Fibroblast of lung (primary cell): ENCODE results near the gene RTN1. TPM values are rescaled to one million over a fixed set of nuclear protein-coding genes. Genes with fewer than 3 reads are reported as not detected.

Source experiments
- DNase-seq, 2 donors: peaks; one replicate each; pipeline versions ENCODE4 v3.0.0 to v3.0.0-alpha.2; 2010; ENCODE audit warnings: low read depth in 2 of 2
- H2AFZ ChIP-seq: 2 replicates; pipeline ENCODE4 v1.5.1; 2012; ENCODE audit warnings: low read length, control low read depth, inconsistent platforms
- H3K27ac ChIP-seq: 2 replicates; pipeline ENCODE4 v1.5.1; 2011; ENCODE audit warnings: low read length, control low read depth; ENCODE audit not compliant: insufficient read depth
- H3K27me3 ChIP-seq: 2 replicates; pipeline ENCODE4 v1.5.1; 2011; ENCODE audit warnings: mild to moderate bottlenecking, low read length; ENCODE audit not compliant: control insufficient read depth, insufficient read depth
- H3K36me3 ChIP-seq: 2 replicates; pipeline ENCODE4 v1.5.1; 2011; ENCODE audit warnings: low read length; ENCODE audit not compliant: control insufficient read depth, insufficient read depth
- H3K4me1 ChIP-seq: 2 replicates; pipeline ENCODE4 v1.5.1; 2011; ENCODE audit warnings: low read length; ENCODE audit not compliant: control insufficient read depth, insufficient read depth; ENCODE audit errors: extremely low read depth
- H3K4me2 ChIP-seq: 2 replicates; pipeline ENCODE4 v1.5.1; 2011; ENCODE audit warnings: low read length, control low read depth; ENCODE audit not compliant: insufficient read depth; ENCODE audit errors: extremely low read depth
- H3K4me3 ChIP-seq, 4 experiments: fragments of 200-600 bp in 1 of 4; sonication (generic) in 1 of 4; replicated peaks in 1 of 4; 2 replicates each; pipeline ENCODE4 v1.5.1; 2011 to 2016; ENCODE audit warnings: low read length in 4 of 4, low read depth in 3 of 4, mild to moderate bottlenecking in 3 of 4, control low read depth in 2 of 4, inconsistent platforms in 1 of 4, mixed read lengths in 1 of 4; ENCODE audit not compliant: insufficient read depth in 1 of 4; ENCODE audit errors: control extremely low read depth in 1 of 4
- H3K79me2 ChIP-seq: 2 replicates; pipeline ENCODE4 v1.5.1; 2012; ENCODE audit warnings: mild to moderate bottlenecking, low read length, inconsistent platforms; ENCODE audit not compliant: control insufficient read depth, insufficient read depth
- H3K9ac ChIP-seq: 2 replicates; pipeline ENCODE4 v1.5.1; 2011; ENCODE audit warnings: mild to moderate bottlenecking, low read length, control low read depth; ENCODE audit not compliant: insufficient read depth
- H3K9me3 ChIP-seq: 2 replicates; pipeline ENCODE4 v1.5.1; 2012; ENCODE audit warnings: low read depth, low read length; ENCODE audit not compliant: control insufficient read depth, insufficient read depth
- H4K20me1 ChIP-seq: 2 replicates; pipeline ENCODE4 v1.5.1; 2011; ENCODE audit warnings: low read length; ENCODE audit not compliant: control insufficient read depth, insufficient read depth; ENCODE audit errors: extremely low read depth
- CTCF ChIP-seq, 2 donors: IDR thresholded peaks in 1 of 2; conservative IDR thresholded peaks in 1 of 2; 1 replicate in 1 of 2; 2 replicates in 1 of 2; pipeline ENCODE4 v1.5.1; 2011 to 2012; ENCODE audit warnings: low read length in 2 of 2, control low read depth in 1 of 2, inconsistent platforms in 1 of 2, low read depth in 1 of 2, mild to moderate bottlenecking in 1 of 2
- EZH2 ChIP-seq: IDR thresholded peaks from 2 replicates; pipeline ENCODE4 v1.5.1; 2012; ENCODE audit warnings: low read length, control low read depth, mild to moderate bottlenecking; ENCODE audit errors: missing control alignments
- polyA plus RNA-seq, 2 donors: library from polyadenylated mRNA; depleted of rRNA in 1 of 2; stranded (reverse) in 1 of 2; unstranded in 1 of 2; fragments of >200 nt; gene quantifications; 2 replicates each; pipeline ENCODE4 v1.2.1, GENCODE V29; 2011 to 2012; ENCODE audit warnings: missing spikeins in 1 of 2
- total RNA-seq: library from RNA; depleted of rRNA; stranded (reverse); fragments of >200 nt; gene quantifications from 2 replicates; pipeline ENCODE4 v1.2.1, GENCODE V29; 2014

Gene RTN1
- total and polyA plus RNA-seq, 2 donors (not counting 1 experiment from before 2014, with no cell fraction given) = 0.17 to 0.92 TPM

GRCh38 chr14:59705245-59705644 is 165.3 kb downstream of the RTN1 start:
- no peak for DNase-seq

GRCh38 chr14:59704054-59704645 is 166.4 kb downstream of the RTN1 start:
- Histone ChIP-seq H3K27ac (no peak overlapping the region), H3K27me3 (no peaks in the 10 kb centered on the region)
- no peak for DNase-seq

More at GRCh38 chr14:59705245-59705644, 165.3 kb downstream of the RTN1 start:
- Histone ChIP-seq H3K4me3 (no peak overlapping the region), H3K4me1 (no peaks in the 10 kb centered on the region), H3K36me3 (no peaks in the 10 kb centered on the region), H3K9ac (no peak overlapping the region), H3K4me2 (no peak overlapping the region), H3K79me2 (no peaks in the 10 kb centered on the region), H3K9me3 (no peaks in the 10 kb centered on the region), H3K27ac (no peak overlapping the region), H2AFZ (no peak overlapping the region), H3K27me3 (no peaks in the 10 kb centered on the region), H4K20me1 (no peaks in the 10 kb centered on the region)
- TF ChIP-seq EZH2 (no peak), CTCF (conservative IDR thresholded peaks at IDR 0.05 in 1 of 2, IDR thresholded peaks at IDR 0.05 in 1 of 2; ENCODE audit: low read depth in 1 of 2, low read length in 2 of 2) (no peak)

GRCh38 chr14:59699442-59699841 is 171.1 kb downstream of the RTN1 start:
- Histone ChIP-seq H3K27me3 (no peaks in the 10 kb centered on the region), H3K4me1 (no peaks in the 10 kb centered on the region), H3K27ac (no peak overlapping the region), H2AFZ (no peak overlapping the region), H4K20me1 (no peaks in the 10 kb centered on the region), H3K4me2 (no peak overlapping the region), H3K79me2 (no peaks in the 10 kb centered on the region), H3K4me3 (no peak overlapping the region), H3K9me3 (no peaks in the 10 kb centered on the region), H3K9ac (no peak overlapping the region), H3K36me3 (no peaks in the 10 kb centered on the region)
- DNase-seq = no peak
- TF ChIP-seq CTCF (conservative IDR thresholded peaks at IDR 0.05 in 1 of 2, IDR thresholded peaks at IDR 0.05 in 1 of 2; ENCODE audit: low read depth in 1 of 2, low read length in 2 of 2) (no peak), EZH2 (no peak)

More at GRCh38 chr14:59704054-59704645, 166.4 kb downstream of the RTN1 start:
- no peaks in the 10 kb centered on the region for H3K4me1 ChIP-seq
- H3K36me3 ChIP-seq = no peaks in the 10 kb centered on the region
- H3K9me3 ChIP-seq = no peaks in the 10 kb centered on the region
- H3K79me2 ChIP-seq = no peaks in the 10 kb centered on the region
- no peaks in the 10 kb centered on the region for H4K20me1 ChIP-seq
- no peak overlapping the region for H3K4me3 ChIP-seq
- no peak overlapping the region for H2AFZ ChIP-seq
- TF ChIP-seq EZH2 = no peak
- no peak for TF ChIP-seq CTCF (conservative IDR thresholded peaks at IDR 0.05 in 1 of 2, IDR thresholded peaks at IDR 0.05 in 1 of 2; ENCODE audit: low read depth in 1 of 2, low read length in 2 of 2)
- no peak overlapping the region for H3K9ac ChIP-seq
- H3K4me2 ChIP-seq = no peak overlapping the region
